Measurements from ENCODE around the gene PHF23.

The PHF23 gene

GRCh38 chr17:7221278-7222092 is 17.8 kb downstream of the PHF23 start:
- H3K4me3 Mint-ChIP-seq = peak overlapping the region; percentile 91
- H3K36me3 Mint-ChIP-seq (ENCODE audit: low read depth) = peaks cover 13% of the 10 kb centered on the region
- H3K27ac Mint-ChIP-seq = peak overlapping the region; percentile 93
- no peaks in the 10 kb centered on the region for H3K27me3 Mint-ChIP-seq
- no peaks in the 10 kb centered on the region for H3K9me3 Mint-ChIP-seq
- peaks cover 41% of the 10 kb centered on the region for H3K4me1 Mint-ChIP-seq (ENCODE audit: low read depth)

GRCh38 chr17:7220593-7221277 is 18.5 kb downstream of the PHF23 start:
- Mint-ChIP-seq H3K9me3 (no peaks in the 10 kb centered on the region), H3K4me1 (ENCODE audit: low read depth) (peaks cover 48% of the 10 kb centered on the region), H3K27ac (peak overlapping the region; percentile 93), H3K27me3 (no peaks in the 10 kb centered on the region), H3K4me3 (peak overlapping the region; percentile 91), H3K36me3 (ENCODE audit: low read depth) (peaks cover 10% of the 10 kb centered on the region)

- peaks cover 56% of the 10 kb centered on the region for H3K4me1 Mint-ChIP-seq (ENCODE audit: low read depth)
- H3K27ac Mint-ChIP-seq = peak within 1 kb of the TSS; percentile 93
- peak within 1 kb of the TSS; percentile 91 for H3K4me3 Mint-ChIP-seq
- H3K9me3 Mint-ChIP-seq = no peaks in the 10 kb centered on the region
- H3K27me3 Mint-ChIP-seq = no peaks in the 10 kb centered on the region
- peaks cover 10% of the 10 kb centered on the region for H3K36me3 Mint-ChIP-seq (ENCODE audit: low read depth)
Observed at GRCh38 chr17:7219812-7220592, 19.3 kb downstream of the PHF23 start, which contains the start of the genes ACADVL and DLG4. Gene ACADVL, plus strand, starts transcription at chr17:7219938. Its CDS starts 47 bp downstream, at chr17:7219985. Gene DLG4, minus strand, starts transcription at chr17:7219836.

- Mint-ChIP-seq H3K27ac (peak overlapping the region; percentile 93), H3K4me3 (peak overlapping the region; percentile 91), H3K36me3 (ENCODE audit: low read depth) (peaks cover 10% of the 10 kb centered on the region), H3K4me1 (ENCODE audit: low read depth) (peaks cover 62% of the 10 kb centered on the region), H3K9me3 (no peaks in the 10 kb centered on the region), H3K27me3 (no peaks in the 10 kb centered on the region)
Observed at GRCh38 chr17:7219229-7219811, 19.9 kb downstream of the PHF23 start.

- H3K36me3 Mint-ChIP-seq (ENCODE audit: low read depth) = peaks cover 7% of the 10 kb centered on the region
Observed at GRCh38 chr17:7218758-7219157, 20.5 kb downstream of the PHF23 start.

GRCh38 chr17:7218166-7218565 is 21.1 kb downstream of the PHF23 start:
- Mint-ChIP-seq H3K27ac (peak overlapping the region; percentile 28), H3K4me3 (peak overlapping the region; percentile 39)

More at GRCh38 chr17:7218758-7219157, 20.5 kb downstream of the PHF23 start:
- Mint-ChIP-seq H3K27me3 (no peaks in the 10 kb centered on the region), H3K4me1 (ENCODE audit: low read depth) (peaks cover 68% of the 10 kb centered on the region), H3K4me3 (peak overlapping the region; percentile 91), H3K9me3 (no peaks in the 10 kb centered on the region), H3K27ac (peak overlapping the region; percentile 93)

GRCh38 chr17:7217113-7217987 is 21.9 kb downstream of the PHF23 start:
- Mint-ChIP-seq H3K9me3 (no peaks in the 10 kb centered on the region), H3K27me3 (no peaks in the 10 kb centered on the region), H3K27ac (peak overlapping the region; percentile 65), H3K4me1 (ENCODE audit: low read depth) (peaks cover 75% of the 10 kb centered on the region), H3K36me3 (ENCODE audit: low read depth) (no peaks in the 10 kb centered on the region), H3K4me3 (peak overlapping the region; percentile 61)

More at GRCh38 chr17:7218166-7218565, 21.1 kb downstream of the PHF23 start:
- Mint-ChIP-seq H3K36me3 (ENCODE audit: low read depth) (peaks cover under 1% of the 10 kb centered on the region), H3K27me3 (no peaks in the 10 kb centered on the region), H3K9me3 (no peaks in the 10 kb centered on the region), H3K4me1 (ENCODE audit: low read depth) (peaks cover 73% of the 10 kb centered on the region)

- no peaks in the 10 kb centered on the region for H3K36me3 Mint-ChIP-seq (ENCODE audit: low read depth)
- H3K9me3 Mint-ChIP-seq = no peaks in the 10 kb centered on the region
- H3K4me1 Mint-ChIP-seq (ENCODE audit: low read depth) = peaks cover 80% of the 10 kb centered on the region
- H3K27me3 Mint-ChIP-seq = no peaks in the 10 kb centered on the region
- H3K4me3 Mint-ChIP-seq = peak overlapping the region; percentile 61
- H3K27ac Mint-ChIP-seq = peak overlapping the region; percentile 65
Observed at GRCh38 chr17:7216242-7217112, 22.8 kb downstream of the PHF23 start.

GRCh38 chr17:7215652-7216180 is 23.5 kb downstream of the PHF23 start:
- Mint-ChIP-seq H3K36me3 (ENCODE audit: low read depth) (no peaks in the 10 kb centered on the region), H3K4me1 (ENCODE audit: low read depth) (peaks cover 73% of the 10 kb centered on the region), H3K9me3 (no peaks in the 10 kb centered on the region), H3K27ac (peak overlapping the region; percentile 97), H3K4me3 (peak overlapping the region; percentile 88), H3K27me3 (no peaks in the 10 kb centered on the region)

- H3K27ac Mint-ChIP-seq = peak overlapping the region; percentile 97
- peak overlapping the region; percentile 88 for H3K4me3 Mint-ChIP-seq
- no peaks in the 10 kb centered on the region for H3K9me3 Mint-ChIP-seq
- no peaks in the 10 kb centered on the region for H3K27me3 Mint-ChIP-seq
- no peaks in the 10 kb centered on the region for H3K36me3 Mint-ChIP-seq (ENCODE audit: low read depth)
- H3K4me1 Mint-ChIP-seq (ENCODE audit: low read depth) = peaks cover 69% of the 10 kb centered on the region
Observed at GRCh38 chr17:7215136-7215638, 24.1 kb downstream of the PHF23 start.

- Mint-ChIP-seq H3K9me3 (no peaks in the 10 kb centered on the region), H3K27ac (peak overlapping the region; percentile 97), H3K4me1 (ENCODE audit: low read depth) (peaks cover 70% of the 10 kb centered on the region), H3K4me3 (peak overlapping the region; percentile 88), H3K36me3 (ENCODE audit: low read depth) (no peaks in the 10 kb centered on the region), H3K27me3 (no peaks in the 10 kb centered on the region)
Observed at GRCh38 chr17:7214300-7215135, 24.7 kb downstream of the PHF23 start.

- Mint-ChIP-seq H3K36me3 (ENCODE audit: low read depth) (no peaks in the 10 kb centered on the region), H3K27me3 (no peaks in the 10 kb centered on the region), H3K4me3 (peak overlapping the region; percentile 88), H3K27ac (peak overlapping the region; percentile 97), H3K9me3 (no peaks in the 10 kb centered on the region), H3K4me1 (ENCODE audit: low read depth) (peaks cover 64% of the 10 kb centered on the region)
Observed at GRCh38 chr17:7213895-7214299, 25.4 kb downstream of the PHF23 start.
